OCI-LY7 (cell line): ENCODE measurements around the gene IFITM2.

ENCODE experiments used
- EZH2phosphoT487 ChIP-seq: fragments of 200-600 bp; sonication (generic); IDR thresholded peaks from 2 replicates; pipeline ENCODE4 v1.6.1; 2018; ENCODE audit warnings: low read depth, borderline replicate concordance, mild to moderate bottlenecking, mixed run types, antibody characterized with exemption, low read length, moderate library complexity, mixed read lengths
- TF ChIP-seq, protein P1 (sequence below): fragments of 200-600 bp; sonication (generic); conservative IDR thresholded peaks from 2 replicates; pipeline ENCODE4 v1.5.1; 2014; ENCODE audit warnings: mild to moderate bottlenecking, antibody characterized with exemption, low read length, moderate library complexity, mixed read lengths

DNA sequence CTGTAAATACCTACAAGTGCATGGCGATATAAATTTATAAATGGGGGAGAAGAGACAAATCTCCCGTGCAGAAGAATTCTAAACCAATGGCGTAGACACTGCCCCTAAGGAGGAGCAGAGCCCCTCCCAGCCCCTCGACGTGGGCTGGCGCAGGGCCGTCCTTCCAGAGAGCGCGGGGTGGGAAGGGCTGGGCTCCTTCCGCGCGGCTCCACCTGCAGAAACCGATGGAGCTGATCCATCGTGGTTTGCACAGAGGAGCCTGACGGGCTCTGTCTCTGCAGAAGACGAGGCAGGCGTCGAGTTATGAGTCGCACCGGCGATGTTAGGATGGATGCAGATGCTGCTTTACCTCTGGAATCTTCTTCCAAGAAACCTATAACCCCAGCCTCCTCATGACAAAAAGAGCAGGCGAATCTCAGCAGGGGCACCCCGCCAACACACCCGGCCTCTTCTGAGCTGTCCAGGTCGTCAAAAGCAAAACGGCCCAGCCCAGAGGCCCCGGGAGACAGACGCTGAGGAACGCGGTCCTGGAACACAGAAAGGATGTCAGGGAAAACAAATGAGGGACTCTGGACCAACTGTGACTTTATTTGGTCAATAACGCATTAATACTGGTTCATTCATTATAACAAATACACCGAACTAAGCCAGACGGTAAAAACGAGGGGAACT lies 50.6 kb downstream of the IFITM2 start:
- TF ChIP-seq, protein P1, sequence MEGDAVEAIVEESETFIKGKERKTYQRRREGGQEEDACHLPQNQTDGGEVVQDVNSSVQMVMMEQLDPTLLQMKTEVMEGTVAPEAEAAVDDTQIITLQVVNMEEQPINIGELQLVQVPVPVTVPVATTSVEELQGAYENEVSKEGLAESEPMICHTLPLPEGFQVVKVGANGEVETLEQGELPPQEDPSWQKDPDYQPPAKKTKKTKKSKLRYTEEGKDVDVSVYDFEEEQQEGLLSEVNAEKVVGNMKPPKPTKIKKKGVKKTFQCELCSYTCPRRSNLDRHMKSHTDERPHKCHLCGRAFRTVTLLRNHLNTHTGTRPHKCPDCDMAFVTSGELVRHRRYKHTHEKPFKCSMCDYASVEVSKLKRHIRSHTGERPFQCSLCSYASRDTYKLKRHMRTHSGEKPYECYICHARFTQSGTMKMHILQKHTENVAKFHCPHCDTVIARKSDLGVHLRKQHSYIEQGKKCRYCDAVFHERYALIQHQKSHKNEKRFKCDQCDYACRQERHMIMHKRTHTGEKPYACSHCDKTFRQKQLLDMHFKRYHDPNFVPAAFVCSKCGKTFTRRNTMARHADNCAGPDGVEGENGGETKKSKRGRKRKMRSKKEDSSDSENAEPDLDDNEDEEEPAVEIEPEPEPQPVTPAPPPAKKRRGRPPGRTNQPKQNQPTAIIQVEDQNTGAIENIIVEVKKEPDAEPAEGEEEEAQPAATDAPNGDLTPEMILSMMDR = no peak
- no peak for TF ChIP-seq EZH2phosphoT487
